SK-N-SH treated with all-trans-retinoic acid at 6 μM for 48 hours (cell line): ENCODE data around the gene PCDHB13.

Experiments used
- CREB5 ChIP-seq: fragments of 250-450 bp; sonication (Bioruptor Pico); IDR thresholded peaks from 2 replicates; pipeline ENCODE4 v1.5.1; 2020; ENCODE audit warnings: low read depth, mild to moderate bottlenecking, moderate library complexity
- CSDC2 ChIP-seq: fragments of 250-450 bp; sonication (Bioruptor Pico); IDR thresholded peaks from 2 replicates; pipeline ENCODE4 v1.5.0; 2020; ENCODE audit warnings: mild to moderate bottlenecking, moderate library complexity
- PPARA ChIP-seq: fragments of 250-450 bp; sonication (Bioruptor Pico); IDR thresholded peaks from 2 replicates; pipeline ENCODE4 v1.5.0; 2020; ENCODE audit warnings: mild to moderate bottlenecking, borderline replicate concordance
- SNAI2 ChIP-seq: fragments of 250-450 bp; sonication (Bioruptor Pico); IDR thresholded peaks from 2 replicates; pipeline ENCODE4 v1.5.0; 2020; ENCODE audit warnings: mild to moderate bottlenecking, moderate library complexity
- TCF4 ChIP-seq: fragments of 250-450 bp; sonication (Bioruptor Pico); IDR thresholded peaks from 2 replicates; pipeline ENCODE4 v1.8.0; 2021; ENCODE audit warnings: mild to moderate bottlenecking, moderate library complexity, borderline replicate concordance
- TOX ChIP-seq: fragments of 250-450 bp; sonication (Bioruptor Pico); IDR thresholded peaks from 2 replicates; pipeline ENCODE4 v1.8.0; 2021; ENCODE audit warnings: mild to moderate bottlenecking, moderate library complexity, borderline replicate concordance
- ZC3H10 ChIP-seq: fragments of 250-450 bp; sonication (Bioruptor Pico); IDR thresholded peaks from 2 replicates; pipeline ENCODE4 v1.5.1; 2021; ENCODE audit warnings: mild to moderate bottlenecking, moderate library complexity
- ZFP30 ChIP-seq: fragments of 450-650 bp; formaldehyde crosslinking; IDR thresholded peaks from 2 replicates; pipeline ENCODE4 v1.5.0; 2022; ENCODE audit warnings: mild to moderate bottlenecking, moderate library complexity
- ZNF565 ChIP-seq: fragments of 450-650 bp; formaldehyde crosslinking; conservative IDR thresholded peaks from 2 replicates; pipeline ENCODE4 v1.5.0; 2020; ENCODE audit warnings: low read depth, mild to moderate bottlenecking, moderate library complexity
- ZNF8 ChIP-seq: fragments of 450-650 bp; formaldehyde crosslinking; IDR thresholded peaks from 2 replicates; pipeline ENCODE4 v1.5.0; 2020; ENCODE audit warnings: mild to moderate bottlenecking, moderate library complexity
- TF ChIP-seq, protein P1 (sequence below): fragments of 250-450 bp; sonication (Bioruptor Pico); IDR thresholded peaks from 2 replicates; pipeline ENCODE4 v1.8.0; 2020; ENCODE audit warnings: mild to moderate bottlenecking, moderate library complexity, borderline replicate concordance
- TF ChIP-seq, protein P2 (sequence below): fragments of 250-450 bp; sonication (Bioruptor Pico); IDR thresholded peaks from 2 replicates; pipeline ENCODE4 v1.5.0; 2020; ENCODE audit warnings: mild to moderate bottlenecking, moderate library complexity

GRCh38 chr5:141192110-141192725, 21.5 kb upstream of the PCDHB13 start, which contains the start of gene PCDHB10:
- TF ChIP-seq CSDC2 (CRISPR knock-in tag) (no peak), ZFP30 (CRISPR knock-in tag) (no peak), ZNF565 (no peak), SNAI2 (CRISPR knock-in tag) (no peak), PPARA (CRISPR knock-in tag) (no peak), TOX (CRISPR knock-in tag) (no peak), ZC3H10 (CRISPR knock-in tag) (no peak), ZNF8 (CRISPR knock-in tag) (no peak), TCF4 (CRISPR knock-in tag) (no peak), CREB5 (CRISPR knock-in tag) (no peak)
- TF ChIP-seq, protein P1, sequence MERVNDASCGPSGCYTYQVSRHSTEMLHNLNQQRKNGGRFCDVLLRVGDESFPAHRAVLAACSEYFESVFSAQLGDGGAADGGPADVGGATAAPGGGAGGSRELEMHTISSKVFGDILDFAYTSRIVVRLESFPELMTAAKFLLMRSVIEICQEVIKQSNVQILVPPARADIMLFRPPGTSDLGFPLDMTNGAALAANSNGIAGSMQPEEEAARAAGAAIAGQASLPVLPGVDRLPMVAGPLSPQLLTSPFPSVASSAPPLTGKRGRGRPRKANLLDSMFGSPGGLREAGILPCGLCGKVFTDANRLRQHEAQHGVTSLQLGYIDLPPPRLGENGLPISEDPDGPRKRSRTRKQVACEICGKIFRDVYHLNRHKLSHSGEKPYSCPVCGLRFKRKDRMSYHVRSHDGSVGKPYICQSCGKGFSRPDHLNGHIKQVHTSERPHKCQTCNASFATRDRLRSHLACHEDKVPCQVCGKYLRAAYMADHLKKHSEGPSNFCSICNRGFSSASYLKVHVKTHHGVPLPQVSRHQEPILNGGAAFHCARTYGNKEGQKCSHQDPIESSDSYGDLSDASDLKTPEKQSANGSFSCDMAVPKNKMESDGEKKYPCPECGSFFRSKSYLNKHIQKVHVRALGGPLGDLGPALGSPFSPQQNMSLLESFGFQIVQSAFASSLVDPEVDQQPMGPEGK (CRISPR knock-in tag), result no peak
- TF ChIP-seq, protein P2, sequence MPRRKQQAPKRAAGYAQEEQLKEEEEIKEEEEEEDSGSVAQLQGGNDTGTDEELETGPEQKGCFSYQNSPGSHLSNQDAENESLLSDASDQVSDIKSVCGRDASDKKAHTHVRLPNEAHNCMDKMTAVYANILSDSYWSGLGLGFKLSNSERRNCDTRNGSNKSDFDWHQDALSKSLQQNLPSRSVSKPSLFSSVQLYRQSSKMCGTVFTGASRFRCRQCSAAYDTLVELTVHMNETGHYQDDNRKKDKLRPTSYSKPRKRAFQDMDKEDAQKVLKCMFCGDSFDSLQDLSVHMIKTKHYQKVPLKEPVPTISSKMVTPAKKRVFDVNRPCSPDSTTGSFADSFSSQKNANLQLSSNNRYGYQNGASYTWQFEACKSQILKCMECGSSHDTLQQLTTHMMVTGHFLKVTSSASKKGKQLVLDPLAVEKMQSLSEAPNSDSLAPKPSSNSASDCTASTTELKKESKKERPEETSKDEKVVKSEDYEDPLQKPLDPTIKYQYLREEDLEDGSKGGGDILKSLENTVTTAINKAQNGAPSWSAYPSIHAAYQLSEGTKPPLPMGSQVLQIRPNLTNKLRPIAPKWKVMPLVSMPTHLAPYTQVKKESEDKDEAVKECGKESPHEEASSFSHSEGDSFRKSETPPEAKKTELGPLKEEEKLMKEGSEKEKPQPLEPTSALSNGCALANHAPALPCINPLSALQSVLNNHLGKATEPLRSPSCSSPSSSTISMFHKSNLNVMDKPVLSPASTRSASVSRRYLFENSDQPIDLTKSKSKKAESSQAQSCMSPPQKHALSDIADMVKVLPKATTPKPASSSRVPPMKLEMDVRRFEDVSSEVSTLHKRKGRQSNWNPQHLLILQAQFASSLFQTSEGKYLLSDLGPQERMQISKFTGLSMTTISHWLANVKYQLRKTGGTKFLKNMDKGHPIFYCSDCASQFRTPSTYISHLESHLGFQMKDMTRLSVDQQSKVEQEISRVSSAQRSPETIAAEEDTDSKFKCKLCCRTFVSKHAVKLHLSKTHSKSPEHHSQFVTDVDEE (CRISPR knock-in tag), result no peak
